ENCODE measurements around the gene PFN4.

Gene PFN4

DNA sequence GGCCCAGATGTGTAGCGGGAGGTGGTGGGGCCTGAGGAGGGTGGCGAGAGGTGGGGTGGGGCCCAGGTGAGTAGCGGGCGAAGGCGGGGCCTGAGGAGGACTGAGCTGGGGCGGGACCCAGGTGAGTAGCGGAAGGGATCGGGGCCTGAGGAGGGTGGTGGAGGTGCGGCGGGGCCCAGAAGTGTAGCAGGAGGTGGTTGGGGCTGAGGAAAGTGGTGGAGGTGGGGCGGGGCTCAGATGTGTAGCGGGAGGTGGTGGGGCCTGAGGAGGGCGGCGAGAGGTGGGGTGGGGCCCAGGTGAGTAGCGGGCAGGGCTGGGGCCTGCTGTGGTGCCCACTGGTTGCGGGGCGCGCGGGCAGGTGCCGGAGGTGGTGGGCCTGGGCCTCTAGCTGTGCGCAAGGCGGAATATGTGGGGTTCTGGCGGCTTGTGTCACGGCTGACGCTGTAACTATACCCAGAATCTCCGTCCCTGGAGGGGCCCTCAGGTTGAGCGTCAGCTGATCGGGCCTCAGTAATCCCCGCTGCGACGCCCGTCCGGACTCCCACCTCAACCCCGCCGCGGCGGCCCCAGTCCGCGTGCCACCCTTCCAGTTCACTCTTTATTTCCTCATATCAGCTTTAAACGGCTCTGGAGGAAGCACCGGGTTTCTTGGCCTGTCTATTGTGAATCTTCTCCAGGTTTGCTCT is 46.1 kb downstream of the PFN4 start:
- DNase-seq, result no peak

DNA sequence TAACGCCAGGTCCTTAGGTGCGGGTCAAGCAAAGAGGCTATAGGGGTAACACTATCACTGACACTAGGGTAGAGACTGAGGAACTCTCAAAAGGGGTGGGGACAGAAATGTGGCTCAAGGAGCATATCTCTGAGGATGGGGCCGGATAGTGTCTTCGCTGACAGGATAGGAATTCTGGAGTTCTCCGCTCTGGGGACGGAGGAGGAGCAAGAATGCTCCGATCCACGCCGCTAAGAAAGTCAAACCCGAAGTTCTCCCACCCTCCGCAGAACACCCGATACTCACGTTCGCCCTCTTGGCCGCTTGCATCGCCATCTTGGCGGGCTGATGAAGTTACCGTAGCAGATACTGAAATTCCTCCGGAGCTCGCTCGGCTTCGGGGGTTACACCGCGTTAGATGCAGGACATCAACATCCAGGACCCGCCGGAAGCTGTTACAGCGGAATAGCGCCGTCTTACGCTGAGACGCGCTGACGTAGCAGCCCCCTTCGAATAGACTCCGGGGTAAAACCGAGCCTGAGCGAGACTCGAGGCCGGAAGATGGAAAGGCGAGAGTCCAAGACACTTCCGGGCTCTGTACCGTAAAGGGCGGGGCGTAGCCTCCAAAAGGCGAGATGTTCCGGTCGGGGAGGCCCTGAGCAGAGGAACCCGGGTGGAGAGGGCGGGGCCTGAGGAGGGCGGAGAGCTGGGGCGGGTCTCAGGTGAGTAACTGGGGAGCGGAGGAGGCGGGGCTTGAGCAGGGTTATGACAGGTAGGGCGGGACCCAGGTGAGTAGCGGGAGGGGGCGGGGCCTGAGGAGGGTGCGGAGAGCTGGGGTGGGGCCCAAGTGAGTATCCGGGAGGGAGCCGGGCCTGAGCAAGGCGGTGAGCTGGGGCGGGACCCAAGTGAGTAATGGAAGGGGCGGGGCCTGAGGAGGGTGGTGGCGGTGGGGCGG is 47.0 kb downstream of the PFN4 start, which contains the start of gene SF3B6:
SF3B6 (minus strand) TSS at position 412 of the 934 bp plus-strand sequence; CDS start at position 315, 97 bp downstream.
- peak; percentile 99 to 100 for DNase-seq

DNA sequence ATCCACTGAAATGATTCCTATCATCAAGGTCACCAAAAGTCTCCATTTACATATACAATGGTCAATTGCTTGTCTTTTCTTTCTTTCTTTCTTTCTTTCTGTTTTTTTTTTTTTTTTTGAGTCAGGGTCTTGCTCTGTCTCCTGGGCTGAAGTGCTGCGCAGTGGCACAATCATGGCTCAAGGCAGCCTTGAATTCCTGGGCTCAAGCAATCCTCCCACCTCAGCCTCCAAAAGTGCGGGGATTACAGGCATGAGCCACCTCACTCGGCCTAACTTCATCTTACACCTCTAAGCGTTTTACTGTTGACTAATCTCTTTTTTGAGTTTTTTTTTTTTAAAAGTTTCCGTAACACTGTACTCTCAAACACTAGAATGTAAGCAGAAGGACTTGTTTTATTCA is 47.9 kb downstream of the PFN4 start:
- no peak for DNase-seq

DNA sequence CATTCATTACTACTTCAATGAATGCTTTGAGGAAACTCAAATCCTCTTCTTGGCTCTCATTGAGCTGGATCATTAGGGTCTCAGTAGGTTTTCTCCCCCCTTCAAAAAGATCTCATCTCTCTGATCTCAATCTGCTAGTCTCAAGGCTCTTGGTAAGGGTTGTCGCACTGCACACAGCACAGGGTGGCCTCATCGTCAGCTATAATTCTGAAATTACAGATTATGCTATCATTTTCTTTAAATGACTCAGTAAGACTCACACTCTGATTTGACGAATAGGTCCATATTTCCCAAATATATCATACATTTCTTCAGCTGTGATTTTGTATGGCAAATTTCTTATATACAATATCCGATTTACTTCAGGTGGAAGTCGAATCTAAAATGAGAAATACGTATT is 49.3 kb downstream of the PFN4 start:
- no peak for DNase-seq

GRCh38 chr2:24072259-24072658 is 50.9 kb downstream of the PFN4 start:
- DNase-seq, result no peak

GRCh38 chr2:24065341-24065740 is 57.8 kb downstream of the PFN4 start:
- no peak for DNase-seq
